HUES64 (cell line): ENCODE measurements around the gene PDE6B.

ENCODE experiments used
- H3K27ac ChIP-seq: 2 replicates; pipeline ENCODE4 v1.7.0; 2013; ENCODE audit warnings: low read depth, low read length, inconsistent platforms
- H3K27me3 ChIP-seq: 2 replicates; pipeline ENCODE4 v1.6.1; 2013; ENCODE audit warnings: mild to moderate bottlenecking, low read length; ENCODE audit not compliant: insufficient read depth
- H3K36me3 ChIP-seq: 2 replicates; pipeline ENCODE4 v1.6.1; 2013; ENCODE audit warnings: mild to moderate bottlenecking, low read length; ENCODE audit not compliant: insufficient read depth
- H3K4me1 ChIP-seq: 2 replicates; pipeline ENCODE4 v1.6.1; 2013; ENCODE audit warnings: mild to moderate bottlenecking, low read length, moderate library complexity; ENCODE audit not compliant: insufficient read depth
- H3K4me3 ChIP-seq: 2 replicates; pipeline ENCODE4 v1.5.1; 2013; ENCODE audit warnings: mild to moderate bottlenecking, low read length, moderate library complexity
- H3K9ac ChIP-seq: 2 replicates; pipeline ENCODE4 v1.6.1; 2013; ENCODE audit warnings: mild to moderate bottlenecking, low read depth, low read length
- H3K9me3 ChIP-seq: 2 replicates; pipeline ENCODE4 v1.6.1; 2013; ENCODE audit warnings: low read depth, low read length; ENCODE audit not compliant: insufficient read depth
- WGBS: fragments of 150-250, 120-280 bp; methylation state at CpG from one replicate; pipeline ENCODE4 v1.1.7; 2013; ENCODE audit warnings: missing lambda C conversion rate; 5-methylcytosine and 5-hydroxymethylcytosine counted together

Gene PDE6B

DNA sequence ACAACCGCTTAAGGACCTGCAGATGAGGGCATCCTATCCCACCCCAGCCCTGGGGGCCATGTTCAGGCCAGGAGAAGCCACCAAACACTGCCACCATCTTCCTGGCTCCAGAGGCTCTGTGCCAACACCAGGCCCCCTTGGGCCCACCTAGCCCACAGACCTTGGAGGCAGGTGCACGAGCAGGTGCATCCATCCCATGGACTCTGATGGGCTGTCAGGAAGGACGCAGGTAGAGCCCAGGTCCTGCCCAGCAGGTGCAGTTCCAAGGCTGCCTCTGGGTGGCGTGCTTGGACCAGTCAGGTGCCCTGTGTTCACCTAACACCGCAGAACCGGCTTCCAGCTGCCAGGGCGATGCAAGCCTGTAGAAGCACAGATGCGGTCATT lies 22.8 kb upstream of the PDE6B start:
- 0 out of 2 replicates have a peak, but pooled peaks cover 2% of the 10 kb centered on the region for H3K4me1 ChIP-seq
- no peak overlapping the region for H3K27ac ChIP-seq
- no peaks in the 10 kb centered on the region for H3K9me3 ChIP-seq
- no peaks in the 10 kb centered on the region for H3K36me3 ChIP-seq
- H3K27me3 ChIP-seq, result no peaks in the 10 kb centered on the region
- H3K4me3 ChIP-seq, result no peak overlapping the region
- 25% methylated on average over 8 of the region's 8 CpGs for WGBS
- no peak overlapping the region for H3K9ac ChIP-seq

DNA sequence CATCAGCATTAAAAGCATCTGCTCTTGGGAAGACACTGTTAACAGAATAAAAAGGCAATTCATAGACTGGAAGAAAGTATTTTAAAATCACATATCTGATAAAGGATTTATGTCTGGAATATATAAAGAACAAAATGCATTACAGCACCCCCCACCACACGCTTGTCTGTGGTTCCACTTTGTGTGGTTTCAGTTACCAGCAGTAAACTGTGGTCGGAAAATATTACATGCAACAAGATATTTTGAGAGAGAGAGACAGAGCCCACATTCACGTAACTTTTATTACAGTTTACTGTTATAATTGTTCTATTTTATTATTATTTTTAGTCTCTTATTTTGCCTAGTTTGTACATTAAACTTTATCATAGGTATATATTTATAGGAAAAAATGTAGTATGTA lies 21.2 kb upstream of the PDE6B start:
- no peaks in the 10 kb centered on the region for H3K4me1 ChIP-seq
- 88% methylated on average over 2 of the region's 3 CpGs for WGBS
- H3K4me3 ChIP-seq, result no peak overlapping the region
- no peaks in the 10 kb centered on the region for H3K9me3 ChIP-seq
- no peaks in the 10 kb centered on the region for H3K36me3 ChIP-seq
- H3K27ac ChIP-seq, result no peak overlapping the region
- no peaks in the 10 kb centered on the region for H3K27me3 ChIP-seq
- H3K9ac ChIP-seq, result no peak overlapping the region

DNA sequence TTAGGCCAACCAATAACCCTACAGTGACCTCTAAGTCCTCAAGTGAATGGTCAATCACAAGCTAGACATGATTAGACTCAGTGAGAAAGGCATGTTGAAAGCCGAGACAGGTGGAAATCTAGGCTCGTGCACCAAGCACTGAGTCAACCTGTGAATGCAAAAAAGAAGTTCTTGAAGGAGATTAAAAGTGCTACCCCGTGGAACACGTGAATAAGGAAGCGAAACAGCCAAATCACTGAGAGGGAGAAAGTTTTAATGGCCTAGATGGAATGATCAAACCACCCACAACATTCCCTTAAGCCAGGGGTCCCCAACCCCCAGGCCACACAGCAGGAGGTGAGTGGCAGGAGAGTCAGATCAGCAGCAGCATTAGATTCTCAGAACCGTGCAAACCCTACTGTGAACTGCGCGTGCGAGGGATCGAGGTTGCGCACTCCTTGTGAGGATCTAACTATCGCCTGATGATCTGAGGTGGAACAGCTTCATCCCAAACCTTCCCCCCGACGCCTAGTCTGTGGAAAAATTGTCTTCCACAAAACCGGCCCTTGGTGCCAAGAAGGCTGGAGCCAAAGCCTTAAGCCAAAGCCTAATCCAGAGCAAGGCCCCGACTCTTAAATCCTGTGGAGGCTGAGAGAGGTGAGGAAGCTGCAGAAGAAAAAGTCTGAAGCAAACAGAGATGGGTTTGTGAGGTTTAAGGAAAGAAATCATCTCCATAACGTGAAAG lies 19.5 kb upstream of the PDE6B start:
- Histone ChIP-seq H3K4me3 (no peak overlapping the region), H3K27ac (no peak overlapping the region), H3K9me3 (no peaks in the 10 kb centered on the region), H3K27me3 (no peaks in the 10 kb centered on the region), H3K9ac (no peak overlapping the region), H3K36me3 (no peaks in the 10 kb centered on the region), H3K4me1 (no peaks in the 10 kb centered on the region)
- 92% methylated on average over 17 of the region's 17 CpGs for WGBS

DNA sequence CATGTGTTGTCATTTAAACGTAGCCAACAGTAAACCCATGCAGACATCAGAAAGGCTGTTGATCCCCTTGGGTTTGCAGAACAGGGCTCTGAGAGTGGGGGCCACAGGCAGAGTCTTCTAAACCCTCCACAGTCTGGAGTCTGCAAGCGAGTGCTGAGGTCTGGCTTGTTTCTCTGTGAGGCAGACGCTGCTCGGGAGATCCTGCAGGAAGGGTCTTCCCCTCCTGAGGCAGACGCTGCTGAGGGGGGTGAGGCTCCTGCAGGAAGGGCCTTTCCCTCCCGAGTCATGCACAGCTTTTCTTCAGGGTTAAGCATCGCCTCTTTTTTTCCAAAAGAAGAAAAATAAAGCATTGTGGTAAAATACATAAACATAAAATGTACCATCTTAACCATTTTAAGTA lies 17.1 kb upstream of the PDE6B start:
- Histone ChIP-seq H3K9me3 (no peaks in the 10 kb centered on the region), H3K4me3 (no peak overlapping the region), H3K27me3 (no peaks in the 10 kb centered on the region), H3K36me3 (no peaks in the 10 kb centered on the region), H3K27ac (no peak overlapping the region), H3K9ac (no peak overlapping the region), H3K4me1 (no peaks in the 10 kb centered on the region)
- WGBS, result 60% methylated on average over 6 of the region's 7 CpGs

DNA sequence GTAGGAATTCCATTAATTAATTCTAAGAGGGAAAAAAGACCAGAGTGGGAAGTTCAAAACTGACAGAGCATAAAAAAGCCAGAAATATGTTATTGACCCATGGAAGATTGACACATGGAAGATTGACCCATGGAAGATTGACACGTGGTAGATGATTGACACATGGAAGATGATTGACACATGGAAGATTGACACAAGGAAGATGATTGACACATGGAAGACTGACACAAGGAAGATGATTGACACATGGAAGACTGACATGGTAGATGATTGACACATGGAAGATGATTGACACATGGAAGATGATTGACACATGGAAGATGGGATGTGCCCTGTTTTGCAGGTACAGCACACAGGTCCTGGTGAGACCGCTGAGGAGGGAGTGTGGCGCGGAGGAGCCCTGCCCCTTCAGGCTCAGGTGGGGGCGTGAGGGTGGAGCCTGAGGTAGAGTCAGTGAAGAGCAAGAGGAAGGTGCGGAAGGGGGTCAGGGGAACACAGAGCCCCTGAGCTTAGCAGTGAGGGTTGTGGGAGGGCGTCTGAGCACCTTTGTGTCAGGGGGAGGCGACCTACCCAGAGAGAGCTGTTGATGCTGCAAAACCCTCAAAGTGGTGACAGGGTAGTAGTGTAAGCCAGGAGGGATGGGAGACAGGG lies 15.8 kb upstream of the PDE6B start:
- 85% methylated on average over 8 of the region's 8 CpGs for WGBS
- Histone ChIP-seq H3K9me3 (no peaks in the 10 kb centered on the region), H3K36me3 (no peaks in the 10 kb centered on the region), H3K4me3 (no peak overlapping the region), H3K27ac (no peak overlapping the region), H3K4me1 (no peaks in the 10 kb centered on the region), H3K27me3 (no peaks in the 10 kb centered on the region), H3K9ac (no peak overlapping the region)

DNA sequence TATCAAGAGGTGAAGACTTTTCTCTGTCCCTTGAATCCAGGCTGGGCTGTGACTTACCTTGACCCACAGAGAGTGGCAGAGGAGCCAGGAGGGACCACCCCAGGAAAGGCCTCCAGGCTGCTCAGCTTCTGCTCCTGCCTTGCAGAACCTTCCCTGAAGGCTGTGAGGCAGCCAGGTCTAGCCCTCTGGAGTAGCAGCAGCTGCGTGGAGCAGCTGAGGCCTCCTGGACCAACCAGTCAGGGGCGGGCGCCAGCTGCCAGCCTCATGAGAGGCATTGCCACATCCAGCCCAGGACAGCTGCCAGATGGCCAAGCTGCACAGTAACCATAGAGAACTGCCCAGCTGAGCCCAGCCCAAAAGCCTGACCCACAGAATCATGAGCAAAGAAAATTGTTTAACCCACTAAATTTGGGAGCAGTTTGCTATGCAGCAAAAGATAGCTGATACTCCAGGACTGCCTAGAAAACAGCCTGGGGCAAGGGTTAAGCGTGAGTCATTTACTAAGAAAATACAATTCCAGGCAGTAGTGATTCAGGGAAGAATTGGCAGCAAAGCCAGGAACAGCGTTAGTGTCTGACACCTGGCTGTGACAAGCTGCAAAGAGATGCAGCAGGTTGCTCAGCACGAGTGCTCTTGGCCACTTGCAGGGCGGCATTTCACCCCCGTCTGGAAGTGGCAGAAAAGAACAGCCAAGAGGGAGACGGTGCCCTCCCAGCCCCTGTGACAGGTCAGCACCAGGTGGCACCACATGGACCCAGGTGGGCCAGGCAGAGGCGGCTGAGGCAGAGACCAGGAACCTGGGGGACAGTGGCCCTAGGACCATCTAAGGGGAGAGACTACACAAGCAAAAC lies 14.7 kb upstream of the PDE6B start:
- H3K27me3 ChIP-seq, result no peaks in the 10 kb centered on the region

DNA sequence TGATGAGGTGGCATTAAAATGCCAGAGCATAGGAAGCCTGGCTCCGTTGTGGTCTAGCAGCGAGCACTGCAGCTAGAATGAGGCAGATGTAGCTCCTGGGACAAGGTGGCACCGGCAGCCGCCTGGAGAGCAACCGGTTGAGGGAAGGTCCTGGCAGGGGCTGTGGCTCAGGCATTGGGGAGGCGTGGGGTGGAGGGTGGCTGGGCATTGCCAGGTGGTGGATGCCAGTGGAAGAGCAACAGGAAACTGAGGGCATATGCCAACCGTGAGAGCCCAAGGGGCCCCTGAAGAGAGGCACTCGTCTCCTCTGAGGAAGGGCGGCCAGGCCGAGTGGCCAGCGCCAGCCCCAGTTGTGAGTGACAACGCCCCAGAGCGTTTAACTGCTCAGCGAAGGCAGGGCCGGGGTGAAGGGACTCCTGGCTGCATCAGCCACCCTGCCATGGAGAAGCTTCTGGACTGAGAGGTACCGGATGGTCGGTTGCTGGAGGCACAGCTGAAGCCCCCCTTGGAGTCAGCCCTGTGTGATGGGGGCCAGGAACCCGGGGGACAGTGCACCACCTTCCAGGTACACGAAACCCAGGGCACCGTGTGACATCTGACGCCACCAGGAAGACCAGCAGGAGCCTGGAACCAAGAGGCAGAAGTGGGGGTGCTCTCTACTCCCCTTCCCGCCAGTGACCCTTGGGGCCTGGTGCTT lies 13.2 kb upstream of the PDE6B start:
- no peak overlapping the region for H3K9ac ChIP-seq
- H3K4me1 ChIP-seq, result no peaks in the 10 kb centered on the region
- no peaks in the 10 kb centered on the region for H3K9me3 ChIP-seq
- no peak overlapping the region for H3K27ac ChIP-seq
- 93% methylated on average over 22 of the region's 22 CpGs for WGBS
- H3K4me3 ChIP-seq, result no peak overlapping the region
- H3K27me3 ChIP-seq, result no peaks in the 10 kb centered on the region
- H3K36me3 ChIP-seq, result no peaks in the 10 kb centered on the region

More for the DNA sequence above, 14.7 kb upstream of the PDE6B start:
- Histone ChIP-seq H3K36me3 (no peaks in the 10 kb centered on the region), H3K27ac (no peak overlapping the region), H3K9ac (no peak overlapping the region), H3K4me1 (no peaks in the 10 kb centered on the region), H3K9me3 (no peaks in the 10 kb centered on the region), H3K4me3 (no peak overlapping the region)
- 60% methylated on average over 10 of the region's 10 CpGs for WGBS

DNA sequence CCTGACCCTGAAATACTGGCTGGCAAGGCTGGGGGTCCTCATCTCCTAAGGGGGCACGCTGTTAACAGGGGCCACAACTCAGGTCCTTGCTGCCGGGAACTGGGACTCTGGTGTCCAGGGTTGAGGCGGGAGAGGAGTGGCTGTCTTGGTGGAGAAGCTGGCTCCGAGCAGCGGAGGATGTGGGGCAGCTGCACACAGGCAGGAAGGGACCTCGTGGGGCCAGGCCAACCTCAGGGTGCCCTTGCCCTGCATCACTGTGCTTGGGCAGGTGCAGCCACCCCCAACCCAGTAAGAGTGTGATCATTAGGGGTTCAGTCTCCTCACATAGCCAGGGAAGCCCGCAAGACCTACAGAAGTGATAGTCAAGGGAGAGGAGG lies 12.6 kb upstream of the PDE6B start:
- H3K4me1 ChIP-seq, result no peaks in the 10 kb centered on the region
- no peaks in the 10 kb centered on the region for H3K27me3 ChIP-seq
- H3K4me3 ChIP-seq, result no peak overlapping the region
- H3K36me3 ChIP-seq, result no peaks in the 10 kb centered on the region
- H3K27ac ChIP-seq, result no peak overlapping the region
- no peak overlapping the region for H3K9ac ChIP-seq
- WGBS, result 90% methylated on average over 7 of the region's 7 CpGs
- no peaks in the 10 kb centered on the region for H3K9me3 ChIP-seq

DNA sequence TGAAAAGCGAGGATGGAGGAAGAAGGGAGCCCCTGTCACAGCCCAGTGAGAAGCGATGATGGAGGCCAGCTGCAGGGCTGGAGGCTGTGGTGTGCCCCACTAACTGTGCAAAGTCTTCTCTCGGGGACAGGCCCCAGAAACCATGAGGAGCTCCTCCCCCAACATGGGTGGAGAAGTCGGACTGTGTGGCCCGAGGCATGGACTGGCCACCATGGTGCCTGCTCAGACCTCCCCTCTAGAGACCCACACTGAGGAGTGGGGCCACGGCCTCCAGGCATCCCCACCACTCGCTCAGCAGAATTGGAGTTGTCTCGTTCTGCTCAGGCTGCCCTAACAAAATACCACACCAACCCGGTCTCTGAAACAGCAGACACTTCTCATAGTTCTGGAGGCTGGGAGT lies 12.2 kb upstream of the PDE6B start:
- no peaks in the 10 kb centered on the region for H3K9me3 ChIP-seq
- WGBS, result 92% methylated on average over 9 of the region's 9 CpGs
- H3K27me3 ChIP-seq, result no peaks in the 10 kb centered on the region
- no peak overlapping the region for H3K9ac ChIP-seq
- no peaks in the 10 kb centered on the region for H3K4me1 ChIP-seq
- no peaks in the 10 kb centered on the region for H3K36me3 ChIP-seq
- no peak overlapping the region for H3K27ac ChIP-seq
- H3K4me3 ChIP-seq, result no peak overlapping the region

DNA sequence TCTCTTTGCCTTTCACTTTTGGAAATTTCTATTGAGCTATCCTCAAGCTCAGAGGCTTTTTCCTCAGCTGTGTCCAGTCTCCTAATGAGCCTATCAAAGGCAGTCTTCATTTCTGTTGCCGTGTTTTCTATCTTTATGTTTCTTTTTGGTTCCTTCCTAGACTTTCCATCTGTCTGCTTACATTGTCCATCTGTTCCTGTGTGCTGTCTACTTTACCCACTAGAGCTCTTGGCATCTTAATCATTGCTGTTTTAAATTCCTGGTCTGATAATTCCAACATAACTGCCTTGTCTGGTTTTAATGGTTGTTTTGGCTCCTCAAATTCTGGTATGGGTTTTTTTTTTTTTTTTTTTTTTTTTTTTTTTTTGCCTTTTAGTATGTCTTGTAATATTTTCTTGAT lies 9.3 kb upstream of the PDE6B start:
- 91% methylated on average over 1 of the region's 1 CpG for WGBS
- H3K27ac ChIP-seq, result no peak overlapping the region

More for the DNA sequence above, 9.3 kb upstream of the PDE6B start:
- H3K27me3 ChIP-seq, result no peaks in the 10 kb centered on the region
- no peaks in the 10 kb centered on the region for H3K9me3 ChIP-seq
- H3K36me3 ChIP-seq, result no peaks in the 10 kb centered on the region
- no peak overlapping the region for H3K4me3 ChIP-seq
- H3K9ac ChIP-seq, result no peak overlapping the region
- H3K4me1 ChIP-seq, result no peaks in the 10 kb centered on the region
